ENCODE results near the gene SLC66A3.
"Not testable (repeated sequence)": the region's sequence is repeated elsewhere in the genome, so short reads cannot be mapped to it uniquely, and the experiment has no call there.

The SLC66A3 gene

GRCh38 chr2:11163439-11164317 lies 8.4 kb downstream of the SLC66A3 start:
- no peaks in the 10 kb centered on the region; the same call in 1 of the 2 replicates for H3K4me1 ChIP-seq (ENCODE audit: insufficient read depth, low read length)
- no peaks in the 10 kb centered on the region for H3K9me3 ChIP-seq (ENCODE audit: control insufficient read depth, insufficient read depth, low read length)

GRCh38 chr2:11165046-11165445 lies 9.8 kb downstream of the SLC66A3 start:
- H3K4me1 ChIP-seq (ENCODE audit: insufficient read depth, low read length); H3K9me3 ChIP-seq (ENCODE audit: control insufficient read depth, insufficient read depth, low read length); H3K9ac ChIP-seq (ENCODE audit: low read depth, low read length); H3K36me3 ChIP-seq (ENCODE audit: insufficient read depth, low read length): not testable (repeated sequence)

More at GRCh38 chr2:11163439-11164317, 8.4 kb downstream of the SLC66A3 start:
- Histone ChIP-seq H3K36me3 (ENCODE audit: insufficient read depth, low read length) (no peaks in the 10 kb centered on the region; the same call in 1 of the 2 replicates), H3K9ac (ENCODE audit: low read depth, low read length) (no peak overlapping the region; the same call in 1 of the 2 replicates)

GRCh38 chr2:11166476-11166875 lies 11.2 kb downstream of the SLC66A3 start:
- H3K9ac ChIP-seq (ENCODE audit: low read depth, low read length), result no peak overlapping the region
- no peaks in the 10 kb centered on the region; the same call in 1 of the 2 replicates for H3K36me3 ChIP-seq (ENCODE audit: insufficient read depth, low read length)
- H3K4me1 ChIP-seq (ENCODE audit: insufficient read depth, low read length), result no peaks in the 10 kb centered on the region
- H3K9me3 ChIP-seq (ENCODE audit: control insufficient read depth, insufficient read depth, low read length), result no peaks in the 10 kb centered on the region

GRCh38 chr2:11168488-11168887 lies 13.2 kb downstream of the SLC66A3 start:
- Histone ChIP-seq H3K36me3 (ENCODE audit: insufficient read depth, low read length) (no peaks in the 10 kb centered on the region; the same call in 1 of the 2 replicates), H3K4me1 (ENCODE audit: insufficient read depth, low read length) (no peaks in the 10 kb centered on the region), H3K9ac (ENCODE audit: low read depth, low read length) (no peak overlapping the region), H3K9me3 (ENCODE audit: control insufficient read depth, insufficient read depth, low read length) (no peaks in the 10 kb centered on the region)

GRCh38 chr2:11169333-11169732 lies 14.1 kb downstream of the SLC66A3 start:
- no peaks in the 10 kb centered on the region for H3K9me3 ChIP-seq (ENCODE audit: control insufficient read depth, insufficient read depth, low read length)
- no peak overlapping the region for H3K9ac ChIP-seq (ENCODE audit: low read depth, low read length)
- no peaks in the 10 kb centered on the region; the same call in 1 of the 2 replicates for H3K36me3 ChIP-seq (ENCODE audit: insufficient read depth, low read length)
- no peaks in the 10 kb centered on the region for H3K4me1 ChIP-seq (ENCODE audit: insufficient read depth, low read length)

- Histone ChIP-seq H3K9me3 (ENCODE audit: control insufficient read depth, insufficient read depth, low read length) (no peaks in the 10 kb centered on the region), H3K9ac (ENCODE audit: low read depth, low read length) (no peak overlapping the region), H3K36me3 (ENCODE audit: insufficient read depth, low read length) (no peaks in the 10 kb centered on the region), H3K4me1 (ENCODE audit: insufficient read depth, low read length) (no peaks in the 10 kb centered on the region)
Measured at GRCh38 chr2:11174222-11174621, 19.0 kb downstream of the SLC66A3 start.

GRCh38 chr2:11175293-11175795 lies 20.1 kb downstream of the SLC66A3 start:
- H3K9me3 ChIP-seq (ENCODE audit: control insufficient read depth, insufficient read depth, low read length), result no peaks in the 10 kb centered on the region
- H3K9ac ChIP-seq (ENCODE audit: low read depth, low read length), result no peak overlapping the region
- no peaks in the 10 kb centered on the region for H3K36me3 ChIP-seq (ENCODE audit: insufficient read depth, low read length)
- H3K4me1 ChIP-seq (ENCODE audit: insufficient read depth, low read length), result no peaks in the 10 kb centered on the region

- Histone ChIP-seq H3K9me3 (ENCODE audit: control insufficient read depth, insufficient read depth, low read length) (no peaks in the 10 kb centered on the region), H3K4me1 (ENCODE audit: insufficient read depth, low read length) (no peaks in the 10 kb centered on the region), H3K9ac (ENCODE audit: low read depth, low read length) (no peak overlapping the region), H3K36me3 (ENCODE audit: insufficient read depth, low read length) (no peaks in the 10 kb centered on the region)
Measured at GRCh38 chr2:11177871-11178690, 22.8 kb downstream of the SLC66A3 start.

GRCh38 chr2:11179196-11179595 lies 23.9 kb downstream of the SLC66A3 start:
- Histone ChIP-seq H3K36me3 (ENCODE audit: insufficient read depth, low read length) (no peaks in the 10 kb centered on the region), H3K4me1 (ENCODE audit: insufficient read depth, low read length) (no peaks in the 10 kb centered on the region), H3K9me3 (ENCODE audit: control insufficient read depth, insufficient read depth, low read length) (no peaks in the 10 kb centered on the region), H3K9ac (ENCODE audit: low read depth, low read length) (no peak overlapping the region)

GRCh38 chr2:11179899-11180298 lies 24.6 kb downstream of the SLC66A3 start:
- no peaks in the 10 kb centered on the region for H3K36me3 ChIP-seq (ENCODE audit: insufficient read depth, low read length)
- H3K9ac ChIP-seq (ENCODE audit: low read depth, low read length), result no peak overlapping the region
- no peaks in the 10 kb centered on the region for H3K9me3 ChIP-seq (ENCODE audit: control insufficient read depth, insufficient read depth, low read length)
- no peaks in the 10 kb centered on the region for H3K4me1 ChIP-seq (ENCODE audit: insufficient read depth, low read length)

- Histone ChIP-seq H3K9me3 (ENCODE audit: control insufficient read depth, insufficient read depth, low read length) (no peaks in the 10 kb centered on the region), H3K36me3 (ENCODE audit: insufficient read depth, low read length) (no peaks in the 10 kb centered on the region)
Measured at GRCh38 chr2:11180653-11181052, 25.4 kb downstream of the SLC66A3 start.

GRCh38 chr2:11182951-11183350 lies 27.7 kb downstream of the SLC66A3 start:
- H3K36me3 ChIP-seq (ENCODE audit: insufficient read depth, low read length), result no peaks in the 10 kb centered on the region
- no peaks in the 10 kb centered on the region for H3K9me3 ChIP-seq (ENCODE audit: control insufficient read depth, insufficient read depth, low read length)
- no peak overlapping the region for H3K9ac ChIP-seq (ENCODE audit: low read depth, low read length)
- no peaks in the 10 kb centered on the region for H3K4me1 ChIP-seq (ENCODE audit: insufficient read depth, low read length)

More at GRCh38 chr2:11180653-11181052, 25.4 kb downstream of the SLC66A3 start:
- H3K4me1 ChIP-seq (ENCODE audit: insufficient read depth, low read length), result no peaks in the 10 kb centered on the region
- H3K9ac ChIP-seq (ENCODE audit: low read depth, low read length), result no peak overlapping the region

- Histone ChIP-seq H3K36me3 (ENCODE audit: insufficient read depth, low read length) (peaks cover 4% of the 10 kb centered on the region; the same call in 1 of the 2 replicates), H3K4me1 (ENCODE audit: insufficient read depth, low read length) (no peaks in the 10 kb centered on the region), H3K9me3 (ENCODE audit: control insufficient read depth, insufficient read depth, low read length) (no peaks in the 10 kb centered on the region), H3K9ac (ENCODE audit: low read depth, low read length) (no peak overlapping the region)
Measured at GRCh38 chr2:11186145-11186544, 30.9 kb downstream of the SLC66A3 start.

- no peaks in the 10 kb centered on the region for H3K4me1 ChIP-seq (ENCODE audit: insufficient read depth, low read length)
- H3K9ac ChIP-seq (ENCODE audit: low read depth, low read length), result no peak overlapping the region
- H3K9me3 ChIP-seq (ENCODE audit: control insufficient read depth, insufficient read depth, low read length), result no peaks in the 10 kb centered on the region
- peaks cover 4% of the 10 kb centered on the region; the same call in 1 of the 2 replicates for H3K36me3 ChIP-seq (ENCODE audit: insufficient read depth, low read length)
Measured at GRCh38 chr2:11187083-11187619, 31.9 kb downstream of the SLC66A3 start.
